Activated naive CD8-positive, alpha-beta T cell treated with anti-CD3 and anti-CD28 coated beads, Interleukin-2, amount 10 ng/mL, durations not matched to agents 7 days and 5 days (primary cell): Measurements from ENCODE around the gene SLC10A3. TPM values are rescaled to one million over a fixed set of nuclear protein-coding genes. Genes with fewer than 3 reads are reported as not detected.

ENCODE experiments used
- ATAC-seq: fragments of 150-1000 bp; cut with Tn5 transposase; one replicate; pipeline ENCODE4 v1.10.0; 2021; ENCODE audit warnings: low read depth, moderate library complexity
- POLR2A ChIA-PET: fragments of 350-600 bp; sonication (Branson Sonifier 250); formaldehyde crosslinking; loops from one replicate; lab custom pipeline; 2021; ENCODE audit warnings: antibody characterized with exemption; lab: Charles Lee
- DNase-seq: peaks from one replicate; pipeline ENCODE4 v3.0.0; 2021
- H3K27ac Mint-ChIP-seq: one replicate; pipeline ENCODE4 v1.8.0; 2022; ENCODE audit warnings: mild to moderate bottlenecking, mixed read lengths
- H3K27me3 Mint-ChIP-seq: one replicate; pipeline ENCODE4 v1.8.0; 2022; ENCODE audit warnings: mild to moderate bottlenecking, moderate library complexity, mixed read lengths
- H3K36me3 Mint-ChIP-seq: one replicate; pipeline ENCODE4 v1.8.0; 2021; ENCODE audit warnings: mild to moderate bottlenecking, mixed read lengths
- H3K4me1 Mint-ChIP-seq: one replicate; pipeline ENCODE4 v1.8.0; 2021; ENCODE audit warnings: mixed read lengths
- H3K4me3 Mint-ChIP-seq: one replicate; pipeline ENCODE4 v1.8.0; 2022; ENCODE audit warnings: mild to moderate bottlenecking, moderate library complexity, mixed read lengths
- H3K9me3 Mint-ChIP-seq: one replicate; pipeline ENCODE4 v1.8.0; 2021; ENCODE audit warnings: mixed read lengths
- total RNA-seq, 2 experiments: library from RNA; stranded (reverse); gene quantifications; one replicate each; pipeline ENCODE4 v1.2.3, GENCODE V29; 2021

The SLC10A3 gene
- total RNA-seq, 2 experiments from 2014 or later, result 25.3 to 27.3 TPM

DNA sequence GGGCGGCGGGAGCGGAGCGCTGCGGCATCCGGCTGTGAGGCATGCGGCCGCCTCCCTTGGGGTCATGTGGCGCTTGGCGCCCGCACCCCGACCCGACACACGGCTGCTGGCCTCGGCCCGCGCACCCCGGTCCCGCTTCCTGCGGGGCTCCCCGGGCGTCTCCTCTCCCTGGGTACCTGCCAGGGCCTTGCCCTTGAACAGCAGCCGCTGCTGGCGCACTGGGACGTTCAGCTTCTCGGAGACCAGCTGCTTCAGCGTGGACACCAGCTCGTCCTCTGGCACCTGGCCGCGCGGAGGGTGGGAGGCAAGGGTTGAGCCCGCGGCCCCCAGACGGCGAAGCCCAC lies 4.4 kb downstream of the SLC10A3 start:
- Mint-ChIP-seq H3K27ac (no peak overlapping the region), H3K4me3 (no peak overlapping the region), H3K36me3 (peaks cover 6% of the 10 kb centered on the region), H3K4me1 (peaks cover 11% of the 10 kb centered on the region), H3K9me3 (no peaks in the 10 kb centered on the region), H3K27me3 (no peaks in the 10 kb centered on the region)
- ATAC-seq (peak; percentile 9), DNase-seq (peak; percentile 66)
- POLR2A ChIA-PET, result interaction anchor here (0.8 to 2.9 kb wide), 9 partner anchors 9 to 115 kb away, joined by 3 to 15 read pairs (median 4); partner anchors contain the start of genes FAM3A and RPL10

DNA sequence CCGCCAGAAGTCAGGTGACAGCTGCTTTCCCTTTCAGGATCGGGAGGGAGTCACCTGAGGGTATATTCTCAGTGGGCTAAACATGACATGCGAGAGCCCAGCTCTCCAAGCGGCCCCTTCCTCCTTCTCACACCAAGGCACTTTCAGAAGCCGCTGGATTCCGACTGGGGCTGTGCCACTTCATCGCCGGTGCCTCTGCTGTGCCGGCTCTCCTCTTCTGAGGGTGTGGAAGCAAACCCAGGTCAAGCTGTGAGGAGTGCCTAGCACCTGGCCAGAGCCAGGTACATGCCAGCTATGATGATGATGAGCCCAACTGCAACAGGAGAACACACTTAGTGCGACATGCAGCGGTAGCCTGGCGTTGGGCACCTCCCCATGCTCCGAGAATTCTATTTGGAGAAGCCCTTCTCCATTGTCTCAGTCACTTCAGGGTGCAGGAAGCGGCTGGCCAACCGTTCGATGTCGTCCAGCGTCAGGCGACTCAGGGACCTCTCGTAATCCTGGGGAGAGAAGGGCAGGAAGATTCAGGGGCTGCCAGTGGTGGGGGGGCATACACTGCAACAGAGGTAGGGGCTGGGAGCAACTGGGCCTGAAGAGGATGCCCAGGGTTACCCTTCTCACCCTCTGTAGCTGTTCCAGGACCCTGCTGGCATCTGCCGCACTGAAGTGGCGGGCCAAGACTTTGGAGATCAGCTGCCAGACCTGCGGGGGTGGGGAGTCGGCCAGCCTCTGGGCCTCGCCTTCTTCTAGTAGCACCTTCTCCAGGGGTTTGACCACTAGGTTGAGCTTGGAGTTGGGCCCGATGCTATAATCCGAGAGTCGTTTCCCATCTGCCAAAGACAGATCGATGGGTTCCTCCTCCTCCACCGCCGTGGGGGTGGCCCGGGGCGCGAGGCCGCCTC lies 5.0 kb downstream of the SLC10A3 start:
- Mint-ChIP-seq H3K9me3 (no peaks in the 10 kb centered on the region), H3K4me1 (peaks cover 11% of the 10 kb centered on the region), H3K36me3 (peaks cover 6% of the 10 kb centered on the region), H3K27ac (peak overlapping the region; percentile 38), H3K4me3 (peak overlapping the region; percentile 64), H3K27me3 (no peaks in the 10 kb centered on the region)
- DNase-seq, result no peak
- POLR2A ChIA-PET, result interaction anchor here (0.8 to 2.9 kb wide), 7 partner anchors 9 to 87 kb away, joined by 3 to 15 read pairs (median 5); partner anchors contain the start of gene RPL10
- ATAC-seq, result no peak

DNA sequence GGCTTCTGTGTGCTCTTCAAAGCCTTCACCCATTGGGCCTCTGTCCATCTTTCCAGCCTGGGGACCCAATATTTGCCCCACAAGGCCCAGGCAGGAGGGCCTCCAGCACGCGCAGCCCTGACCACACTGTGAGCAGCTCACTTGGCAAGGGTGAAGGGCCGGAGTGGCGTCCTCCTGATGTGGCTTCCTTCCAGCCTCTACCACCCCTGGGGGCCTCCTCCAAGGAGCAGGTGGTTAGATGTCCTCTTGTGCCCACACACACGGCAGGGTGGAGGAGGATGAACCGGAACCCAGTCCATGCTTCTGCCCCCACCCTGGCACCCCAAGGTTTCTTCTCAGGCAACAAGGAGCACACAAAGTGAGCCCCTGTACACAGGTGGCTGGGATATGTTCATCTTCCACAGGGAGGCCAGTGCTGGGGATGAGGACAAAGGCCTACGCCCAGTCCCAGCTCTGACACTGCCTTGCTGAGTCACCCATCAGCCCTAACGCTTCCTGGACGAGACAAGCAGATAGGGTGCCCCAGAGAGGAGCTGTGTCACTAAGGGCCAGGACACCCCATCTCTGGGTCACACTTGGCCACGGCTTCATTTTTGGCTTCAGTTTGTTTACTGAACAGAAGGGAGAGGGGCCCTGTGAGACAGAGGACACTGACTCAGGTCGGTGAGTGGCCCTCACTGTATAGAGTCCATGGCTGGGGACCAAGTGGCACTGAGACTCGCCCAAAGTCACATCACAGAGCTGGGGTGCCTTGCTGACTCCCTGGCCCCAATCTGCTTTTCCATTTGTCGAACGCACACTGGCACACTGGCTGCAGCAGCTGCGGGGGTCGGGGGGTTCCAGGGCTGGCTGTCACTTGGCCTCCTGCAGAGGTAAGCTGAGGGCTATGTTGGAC lies 5.9 kb downstream of the SLC10A3 start:
- ATAC-seq, result no peak
- DNase-seq, result no peak
- peaks cover 4% of the 10 kb centered on the region for H3K36me3 Mint-ChIP-seq
- H3K4me1 Mint-ChIP-seq, result peaks cover 11% of the 10 kb centered on the region
- H3K4me3 Mint-ChIP-seq, result peak overlapping the region; percentile 22
- POLR2A ChIA-PET, result interaction anchor here (1.5 kb wide), 1 partner anchor 86 kb away, joined by 7 read pairs; the partner anchor contains the start of gene RPL10
- H3K9me3 Mint-ChIP-seq, result no peaks in the 10 kb centered on the region
- no peak overlapping the region for H3K27ac Mint-ChIP-seq
- no peaks in the 10 kb centered on the region for H3K27me3 Mint-ChIP-seq

DNA sequence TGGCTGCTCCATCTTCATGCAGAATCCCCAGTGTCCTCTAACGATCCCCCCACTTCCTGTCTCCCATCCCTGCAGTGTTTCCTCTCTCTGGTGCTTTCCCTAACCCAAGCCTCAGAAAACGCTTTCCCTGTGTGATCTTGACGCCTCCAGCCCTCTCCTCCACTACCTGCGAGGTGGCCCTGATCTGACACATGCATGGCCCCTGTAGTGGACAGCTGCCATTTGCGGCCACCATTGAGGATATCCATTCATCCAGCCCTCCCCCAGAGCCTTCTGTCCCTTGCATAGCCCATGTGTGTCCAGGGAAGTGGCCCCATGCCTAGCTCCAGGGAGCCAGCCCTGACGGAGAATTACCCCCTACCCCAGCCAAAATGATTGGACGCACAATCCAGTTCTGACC lies 7.1 kb downstream of the SLC10A3 start:
- H3K4me3 Mint-ChIP-seq, result no peak overlapping the region
- ATAC-seq (no peak), DNase-seq (no peak)
- no peaks in the 10 kb centered on the region for H3K9me3 Mint-ChIP-seq
- peaks cover 8% of the 10 kb centered on the region for H3K4me1 Mint-ChIP-seq
- H3K27me3 Mint-ChIP-seq, result no peaks in the 10 kb centered on the region
- POLR2A ChIA-PET, result interaction anchor here (0.9 kb wide), 1 partner anchor 71 kb away, joined by 3 read pairs; no protein-coding TSS in a partner anchor
- peaks cover 4% of the 10 kb centered on the region for H3K36me3 Mint-ChIP-seq
- no peak overlapping the region for H3K27ac Mint-ChIP-seq

DNA sequence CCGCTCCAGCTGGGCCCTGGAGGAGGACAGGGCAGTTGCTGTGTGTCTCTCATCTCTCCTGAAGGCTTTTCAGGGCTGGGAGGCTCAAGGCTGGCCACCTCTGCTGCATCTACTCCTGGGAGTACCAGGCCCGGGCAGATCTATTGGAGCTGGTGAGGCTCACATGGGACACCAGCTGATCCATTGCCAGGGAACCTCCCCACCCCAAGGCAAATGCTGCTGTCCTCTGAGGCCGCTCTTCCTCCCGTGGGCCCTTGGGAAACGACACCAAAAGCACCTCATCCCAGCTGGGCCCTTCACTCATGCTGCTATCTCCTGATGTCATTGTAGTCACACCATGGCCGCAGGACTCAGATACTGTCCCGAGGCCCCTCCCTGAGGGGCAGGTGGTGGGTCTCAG lies 7.6 kb downstream of the SLC10A3 start:
- H3K27ac Mint-ChIP-seq, result no peak overlapping the region

DNA sequence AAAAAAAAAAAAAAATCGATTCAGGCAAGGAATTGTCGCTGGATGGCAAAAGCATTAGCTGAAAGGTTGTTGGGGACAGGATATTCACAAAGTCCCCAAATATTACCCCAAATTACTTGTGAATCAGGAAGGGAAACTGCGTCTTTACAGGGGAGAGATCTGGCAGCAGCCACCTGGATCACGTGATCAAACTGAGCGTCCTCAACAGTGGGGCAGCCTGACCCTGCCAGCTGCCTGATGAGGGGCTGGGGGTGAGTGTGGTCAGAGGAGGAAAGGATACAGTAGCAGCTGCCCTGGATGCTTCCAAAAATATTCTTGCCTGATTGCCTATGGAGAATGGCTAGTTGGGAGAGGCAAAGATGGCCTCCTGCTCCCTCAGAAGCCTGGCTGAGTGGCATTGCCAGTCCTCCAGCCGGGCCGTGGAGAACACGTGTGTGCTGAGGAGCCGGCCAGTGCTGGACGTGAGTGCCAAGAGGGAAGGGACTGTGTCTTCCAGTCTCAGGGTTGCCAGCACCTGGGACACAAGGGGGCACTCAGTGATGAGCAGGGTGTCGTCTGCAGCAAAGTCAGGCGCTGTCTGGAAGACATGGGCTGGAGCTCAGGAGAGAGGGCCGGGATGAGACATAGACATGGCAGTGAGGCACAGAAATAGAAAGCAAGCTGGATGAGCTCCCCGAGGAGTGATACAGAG lies 8.4 kb downstream of the SLC10A3 start:
- Mint-ChIP-seq H3K27ac (peak overlapping the region; percentile 36), H3K36me3 (peaks cover 4% of the 10 kb centered on the region), H3K9me3 (no peaks in the 10 kb centered on the region), H3K4me3 (no peak overlapping the region), H3K4me1 (peaks cover 10% of the 10 kb centered on the region), H3K27me3 (no peaks in the 10 kb centered on the region)
- DNase-seq, result no peak
- ATAC-seq, result no peak
- POLR2A ChIA-PET, result interaction anchor here (0.9 to 2.9 kb wide), 2 partner anchors 8 to 70 kb away, joined by 3 to 15 read pairs; partner anchors contain the start of gene SLC10A3

More for the DNA sequence above, 7.6 kb downstream of the SLC10A3 start:
- DNase-seq, result no peak
- ATAC-seq, result no peak
- Mint-ChIP-seq H3K27me3 (no peaks in the 10 kb centered on the region), H3K4me1 (peaks cover 8% of the 10 kb centered on the region), H3K9me3 (no peaks in the 10 kb centered on the region), H3K36me3 (peaks cover 4% of the 10 kb centered on the region), H3K4me3 (no peak overlapping the region)
- POLR2A ChIA-PET, result interaction anchor here (0.9 kb wide), 1 partner anchor 71 kb away, joined by 3 read pairs; no protein-coding TSS in a partner anchor

DNA sequence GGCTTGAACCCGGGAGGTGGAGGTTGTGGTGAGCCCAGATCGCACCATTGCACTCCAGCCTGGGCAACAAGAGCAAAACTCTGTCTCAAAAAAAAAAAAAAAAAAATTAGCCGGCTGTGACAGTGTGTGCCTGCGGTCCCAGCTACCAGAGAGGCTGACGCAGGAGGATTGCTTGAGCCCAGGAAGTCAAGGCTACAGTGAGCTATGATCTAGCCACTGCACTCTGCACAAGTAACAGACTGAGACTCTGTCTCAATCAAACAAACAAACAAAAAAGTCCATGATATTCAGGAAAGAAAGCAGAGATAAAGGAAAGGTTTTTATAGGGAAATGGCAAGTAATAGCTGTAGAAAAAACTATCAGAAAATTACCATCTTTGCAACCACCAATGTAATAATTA lies 9.2 kb downstream of the SLC10A3 start:
- H3K4me1 Mint-ChIP-seq, result peaks cover 13% of the 10 kb centered on the region
- no peak for ATAC-seq
- no peaks in the 10 kb centered on the region for H3K9me3 Mint-ChIP-seq
- H3K4me3 Mint-ChIP-seq, result no peak overlapping the region
- peaks cover 4% of the 10 kb centered on the region for H3K36me3 Mint-ChIP-seq
- POLR2A ChIA-PET, result interaction anchor here (0.7 to 2.9 kb wide), 2 partner anchors 9 to 35 kb away, joined by 5 to 15 read pairs; partner anchors contain the start of genes FAM3A and SLC10A3
- H3K27ac Mint-ChIP-seq, result no peak overlapping the region
- DNase-seq, result no peak
- no peaks in the 10 kb centered on the region for H3K27me3 Mint-ChIP-seq

DNA sequence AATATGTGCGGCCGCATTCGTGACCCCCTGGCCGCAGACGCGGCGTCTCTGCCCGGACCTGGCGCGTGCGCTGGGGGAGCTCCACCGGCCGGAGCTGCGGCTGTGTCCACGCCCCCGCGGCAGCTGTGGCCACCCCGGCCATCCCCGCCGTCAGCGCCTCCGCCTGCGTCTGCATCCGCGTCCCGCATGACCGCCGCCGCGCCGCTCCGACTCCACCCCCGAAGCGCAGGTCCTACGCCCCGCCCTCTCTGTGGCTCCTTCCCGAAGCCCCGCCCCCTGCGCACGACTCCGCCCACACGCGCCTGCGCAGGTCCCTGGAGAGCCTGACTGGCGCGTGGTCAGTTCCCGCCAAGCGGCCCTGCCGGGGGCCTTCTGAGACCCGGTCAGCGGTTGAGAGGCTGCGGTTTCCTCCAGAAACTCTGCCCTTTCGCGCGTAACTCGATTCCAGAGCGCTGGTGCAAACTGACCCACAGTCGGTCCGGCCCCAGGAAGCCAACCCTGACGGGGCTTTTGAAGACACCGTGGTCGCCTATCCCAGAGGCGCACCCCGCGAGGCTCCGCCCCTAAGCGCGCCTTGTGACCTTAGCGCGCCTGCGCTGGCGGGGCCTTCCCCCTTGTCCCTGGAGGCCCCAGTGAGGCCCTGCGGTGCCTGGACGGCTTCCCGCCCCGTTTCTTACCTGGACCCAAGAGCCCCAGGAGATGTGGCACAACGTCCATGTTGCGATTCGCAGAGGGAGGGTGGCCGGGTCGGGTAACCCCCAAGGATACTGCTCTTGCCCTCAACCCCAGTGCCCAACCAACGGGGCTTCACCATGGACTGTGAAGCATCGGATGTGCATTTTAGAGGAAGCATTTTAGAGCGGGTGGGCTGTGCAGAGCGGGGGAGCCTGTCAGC lies 11.5 kb downstream of the SLC10A3 start, which contains the start of gene LAGE3:
TSS of gene LAGE3 (minus strand) at position 554 of the 895 bp plus-strand sequence. CDS start at position 188, 366 bp downstream.
- ATAC-seq (peak; percentile 94), DNase-seq (peak; percentile 98)
- Mint-ChIP-seq H3K27me3 (no peaks in the 10 kb centered on the region), H3K36me3 (peaks cover 4% of the 10 kb centered on the region), H3K4me3 (peak within 1 kb of the TSS; percentile 85), H3K4me1 (peaks cover 13% of the 10 kb centered on the region), H3K9me3 (no peaks in the 10 kb centered on the region), H3K27ac (peak within 1 kb of the TSS; percentile 94)
- POLR2A ChIA-PET, result interaction anchor here (1.0 to 3.9 kb wide), 5 partner anchors 8 to 81 kb away, joined by 3 to 15 read pairs (median 4); partner anchors contain the start of genes SLC10A3 and UBL4A

DNA sequence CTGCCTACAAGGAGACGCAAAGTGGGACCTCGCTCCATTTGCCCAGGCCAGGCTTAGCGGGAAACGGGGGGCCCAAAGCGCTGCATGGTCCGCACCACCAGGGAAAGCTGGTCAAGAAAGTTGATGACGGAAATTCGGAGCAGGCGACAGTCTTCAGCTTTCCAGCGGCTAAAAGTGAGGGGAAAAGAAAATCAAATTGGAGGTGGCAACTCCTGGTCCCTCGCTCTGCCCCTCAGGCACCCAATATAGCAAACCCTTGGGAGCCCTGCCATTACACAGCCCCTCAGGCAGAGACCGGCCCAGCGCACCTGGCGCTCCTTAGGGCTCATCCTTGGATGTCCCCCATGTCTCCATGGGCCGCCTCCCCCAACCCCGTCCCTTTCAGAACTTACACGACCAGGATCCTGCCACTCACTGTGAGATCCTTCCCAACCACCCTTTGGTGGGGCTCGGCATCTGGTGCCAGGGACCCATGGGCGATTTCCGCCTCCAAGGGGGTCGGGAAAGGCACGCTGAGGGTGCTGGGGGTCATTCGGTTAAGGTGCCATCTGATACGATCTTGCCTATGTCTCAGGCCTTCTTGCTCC lies 12.4 kb downstream of the SLC10A3 start:
- Mint-ChIP-seq H3K36me3 (no peaks in the 10 kb centered on the region), H3K27ac (peak overlapping the region; percentile 77), H3K4me3 (peak overlapping the region; percentile 85), H3K4me1 (peaks cover 8% of the 10 kb centered on the region), H3K27me3 (no peaks in the 10 kb centered on the region), H3K9me3 (no peaks in the 10 kb centered on the region)
- no peak for ATAC-seq
- POLR2A ChIA-PET, result interaction anchor here (1.0 to 3.9 kb wide), 5 partner anchors 9 to 80 kb away, joined by 3 to 15 read pairs (median 4); partner anchors contain the start of genes SLC10A3 and UBL4A
- DNase-seq, result no peak

DNA sequence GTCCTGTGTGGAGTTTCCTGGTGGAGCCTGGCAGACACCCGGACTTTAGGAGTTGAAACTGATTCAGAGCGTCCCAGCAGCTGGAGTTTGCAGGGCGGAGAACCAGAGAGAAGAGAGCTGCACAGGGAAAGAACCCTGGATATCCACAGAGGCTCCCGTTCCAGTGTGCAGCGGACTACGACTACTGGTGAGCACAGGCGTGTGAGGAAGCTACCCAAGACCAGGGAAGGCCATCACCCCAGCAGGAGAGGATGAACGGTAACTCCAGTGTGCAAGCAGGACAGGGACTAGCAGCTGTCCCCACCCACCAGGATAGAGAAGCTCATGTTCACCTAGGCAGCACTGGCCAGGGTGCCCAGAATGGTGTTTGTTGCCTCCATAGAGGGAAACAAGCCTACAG lies 13.6 kb downstream of the SLC10A3 start:
- POLR2A ChIA-PET, result interaction anchor here (0.6 to 3.9 kb wide), 10 partner anchors 10 to 77 kb away, joined by 3 to 15 read pairs (median 3); partner anchors contain the start of genes SLC10A3 and UBL4A
- no peak for ATAC-seq
- Mint-ChIP-seq H3K27ac (peak overlapping the region; percentile 48), H3K36me3 (no peaks in the 10 kb centered on the region), H3K4me3 (no peak overlapping the region), H3K4me1 (peaks cover 8% of the 10 kb centered on the region), H3K9me3 (no peaks in the 10 kb centered on the region), H3K27me3 (no peaks in the 10 kb centered on the region)
- no peak for DNase-seq

DNA sequence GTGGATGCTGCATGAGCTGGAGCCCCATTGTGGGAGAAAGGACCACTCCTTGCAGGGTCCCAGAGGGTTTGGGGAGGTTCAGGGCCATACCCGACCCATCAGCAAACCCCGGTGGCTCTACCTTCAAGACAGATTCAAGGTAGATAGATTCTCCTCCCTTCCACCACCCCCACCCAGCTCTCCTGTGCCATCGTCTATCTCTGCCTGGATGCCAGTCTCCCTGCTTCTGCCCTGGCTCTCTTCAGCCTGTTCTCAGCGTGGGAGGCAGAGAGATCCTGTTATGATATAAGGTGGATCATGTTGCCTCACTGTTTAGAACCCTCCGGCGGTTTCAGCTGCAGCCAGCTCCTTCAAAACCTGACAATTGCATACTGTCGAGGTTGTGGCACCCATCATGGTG lies 16.7 kb downstream of the SLC10A3 start:
- Mint-ChIP-seq H3K36me3 (no peaks in the 10 kb centered on the region), H3K27me3 (no peaks in the 10 kb centered on the region), H3K4me3 (no peak overlapping the region), H3K4me1 (peaks cover 4% of the 10 kb centered on the region), H3K27ac (no peak overlapping the region), H3K9me3 (no peaks in the 10 kb centered on the region)
- DNase-seq (no peak), ATAC-seq (no peak)
- POLR2A ChIA-PET, result no interaction called here
